Mucosa of rectum (tissue), 2 donors: ENCODE measurements around the gene DNAJB4.

Experiments used
- H3K27ac ChIP-seq, 2 donors: one replicate each; pipeline ENCODE4 v1.7.0; 2013; ENCODE audit warnings: inconsistent platforms in 2 of 2, low read depth in 2 of 2, low read length in 2 of 2
- H3K27me3 ChIP-seq, 2 donors: one replicate each; pipeline ENCODE4 v1.7.0; 2013; ENCODE audit warnings: low read length in 2 of 2; ENCODE audit not compliant: control insufficient read depth in 2 of 2, insufficient read depth in 2 of 2
- H3K36me3 ChIP-seq, 2 donors: one replicate each; pipeline ENCODE4 v1.7.0; 2013; ENCODE audit warnings: low read length in 2 of 2; ENCODE audit not compliant: control insufficient read depth in 2 of 2, insufficient read depth in 2 of 2
- H3K4me1 ChIP-seq, 2 donors: one replicate each; pipeline ENCODE4 v1.7.0; 2013; ENCODE audit warnings: low read length in 2 of 2, mild to moderate bottlenecking in 1 of 2; ENCODE audit not compliant: control insufficient read depth in 2 of 2, insufficient read depth in 2 of 2
- H3K4me3 ChIP-seq, 2 donors: one replicate each; pipeline ENCODE4 v1.7.0; 2013; ENCODE audit warnings: low read length in 2 of 2
- H3K9ac ChIP-seq, 2 donors: one replicate each; pipeline ENCODE4 v1.7.0; 2013; ENCODE audit warnings: low read length in 2 of 2, low read depth in 1 of 2, mild to moderate bottlenecking in 1 of 2
- H3K9me3 ChIP-seq, 2 donors: one replicate each; pipeline ENCODE4 v1.7.0; 2013; ENCODE audit warnings: low read length in 2 of 2; ENCODE audit not compliant: control insufficient read depth in 2 of 2
- donor health status: healthy.
- donor health status: Normal muscosa, but diverticular disease.

Gene DNAJB4

GRCh38 chr1:78045926-78046778, 41.4 kb downstream of the DNAJB4 start, which contains the start of gene GIPC2:
Gene GIPC2, plus strand, starts transcription at chr1:78045966. Its CDS starts 129 bp downstream, at chr1:78046095.
- H3K27me3 ChIP-seq, result peaks cover 0 to 4% of the 10 kb centered on the region in 2 donors
- peak within 1 kb of the TSS; percentile 85 to 88 for H3K4me3 ChIP-seq
- no peaks in the 10 kb centered on the region for H3K36me3 ChIP-seq
- peaks cover 3 to 11% of the 10 kb centered on the region in 2 donors for H3K4me1 ChIP-seq
- H3K9ac ChIP-seq, result peak within 1 kb of the TSS; percentile 79 to 90
- peak within 1 kb of the TSS; percentile 84 to 88 for H3K27ac ChIP-seq
- H3K9me3 ChIP-seq, result no peaks in the 10 kb centered on the region

GRCh38 chr1:78047106-78047505, 42.4 kb downstream of the DNAJB4 start:
- Histone ChIP-seq H3K9me3 (no peaks in the 10 kb centered on the region), H3K27me3 (peaks cover 0 to 4% of the 10 kb centered on the region in 2 donors), H3K9ac (peak overlapping the region; percentile 43 to 90), H3K36me3 (no peaks in the 10 kb centered on the region), H3K4me1 (peaks cover 3 to 11% of the 10 kb centered on the region in 2 donors), H3K27ac (peak overlapping the region; percentile 84 to 88), H3K4me3 (peak overlapping the region; percentile 85 to 88)

GRCh38 chr1:78047631-78048030, 42.9 kb downstream of the DNAJB4 start:
- H3K9ac ChIP-seq, result peak overlapping the region in 1 of 2 donors; percentile 0
- peaks cover 0 to 4% of the 10 kb centered on the region in 2 donors for H3K27me3 ChIP-seq
- peak overlapping the region in 1 of 2 donors; percentile 7 for H3K27ac ChIP-seq
- peak overlapping the region; percentile 85 to 88 for H3K4me3 ChIP-seq
- no peaks in the 10 kb centered on the region for H3K36me3 ChIP-seq
- peaks cover 3 to 11% of the 10 kb centered on the region in 2 donors for H3K4me1 ChIP-seq
- no peaks in the 10 kb centered on the region for H3K9me3 ChIP-seq

DNA sequence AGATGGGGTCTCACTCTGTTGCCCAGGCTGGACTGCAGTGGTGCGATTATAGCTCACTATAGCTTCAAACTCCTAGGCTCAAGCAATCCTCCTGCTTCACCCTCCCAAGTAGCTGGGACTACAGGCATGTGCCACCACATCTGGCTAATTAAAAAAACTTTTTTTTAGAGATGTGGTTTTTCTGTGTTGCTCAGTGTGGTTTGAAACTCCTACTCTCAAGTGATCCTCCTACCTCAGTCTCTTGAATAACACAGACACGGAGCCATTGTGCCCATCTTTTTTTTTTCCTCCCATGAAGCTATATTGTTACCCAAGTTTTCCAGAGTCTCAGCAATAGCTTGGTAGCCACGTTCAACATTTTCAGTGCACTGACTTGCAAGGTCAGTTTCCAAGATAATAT, 43.7 kb downstream of the DNAJB4 start:
- H3K27ac ChIP-seq, result no peak overlapping the region
- no peaks in the 10 kb centered on the region for H3K36me3 ChIP-seq
- peaks cover 3 to 11% of the 10 kb centered on the region in 2 donors for H3K4me1 ChIP-seq
- H3K4me3 ChIP-seq, result no peak overlapping the region
- peaks cover 0 to 4% of the 10 kb centered on the region in 2 donors for H3K27me3 ChIP-seq
- H3K9ac ChIP-seq, result no peak overlapping the region
- no peaks in the 10 kb centered on the region for H3K9me3 ChIP-seq

GRCh38 chr1:78049396-78049795, 44.7 kb downstream of the DNAJB4 start:
- Histone ChIP-seq H3K36me3 (no peaks in the 10 kb centered on the region), H3K9ac (no peak overlapping the region), H3K4me3 (no peak overlapping the region), H3K27me3 (peaks cover 0 to 4% of the 10 kb centered on the region in 2 donors), H3K27ac (no peak overlapping the region), H3K4me1 (peaks cover 3 to 11% of the 10 kb centered on the region in 2 donors), H3K9me3 (no peaks in the 10 kb centered on the region)

- Histone ChIP-seq H3K9me3 (no peaks in the 10 kb centered on the region), H3K4me1 (peaks cover 0 to 5% of the 10 kb centered on the region in 2 donors), H3K36me3 (no peaks in the 10 kb centered on the region), H3K27me3 (peaks cover 0 to 4% of the 10 kb centered on the region in 2 donors), H3K4me3 (no peak overlapping the region), H3K9ac (no peak overlapping the region), H3K27ac (no peak overlapping the region)
Observed at GRCh38 chr1:78051005-78051404, 46.3 kb downstream of the DNAJB4 start.

GRCh38 chr1:78052685-78053405, 48.1 kb downstream of the DNAJB4 start:
- Histone ChIP-seq H3K4me3 (no peak overlapping the region), H3K36me3 (no peaks in the 10 kb centered on the region), H3K27ac (no peak overlapping the region), H3K4me1 (no peaks in the 10 kb centered on the region), H3K27me3 (no peaks in the 10 kb centered on the region), H3K9ac (no peak overlapping the region), H3K9me3 (no peaks in the 10 kb centered on the region)

- H3K4me3 ChIP-seq, result no peak overlapping the region
- H3K36me3 ChIP-seq, result no peaks in the 10 kb centered on the region
- no peaks in the 10 kb centered on the region for H3K27me3 ChIP-seq
- no peaks in the 10 kb centered on the region for H3K9me3 ChIP-seq
- no peaks in the 10 kb centered on the region for H3K4me1 ChIP-seq
- no peak overlapping the region for H3K9ac ChIP-seq
- no peak overlapping the region for H3K27ac ChIP-seq
Observed at GRCh38 chr1:78053498-78053897, 48.8 kb downstream of the DNAJB4 start.

DNA sequence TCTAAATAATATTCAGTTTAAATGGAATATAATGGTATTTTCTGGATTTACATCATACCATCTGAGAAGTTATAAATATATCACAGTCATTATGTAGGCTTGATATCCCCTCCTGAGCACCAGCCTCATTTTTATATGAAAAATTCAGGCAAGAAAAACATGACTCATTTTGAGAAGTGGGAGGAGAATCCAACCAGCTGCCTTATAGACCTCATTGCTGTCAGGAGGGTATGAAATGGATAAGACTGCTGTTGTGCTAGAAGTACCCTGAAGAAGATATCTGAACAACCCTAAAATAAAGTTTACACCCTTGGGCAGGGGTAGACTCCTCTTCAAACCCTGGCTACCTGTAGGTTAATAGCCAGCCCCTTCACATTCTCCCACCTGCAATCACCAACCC, 49.8 kb downstream of the DNAJB4 start:
- no peak overlapping the region for H3K4me3 ChIP-seq
- H3K9ac ChIP-seq, result no peak overlapping the region
- H3K36me3 ChIP-seq, result no peaks in the 10 kb centered on the region
- no peak overlapping the region for H3K27ac ChIP-seq
- no peaks in the 10 kb centered on the region for H3K9me3 ChIP-seq
- H3K27me3 ChIP-seq, result no peaks in the 10 kb centered on the region
- no peaks in the 10 kb centered on the region for H3K4me1 ChIP-seq

DNA sequence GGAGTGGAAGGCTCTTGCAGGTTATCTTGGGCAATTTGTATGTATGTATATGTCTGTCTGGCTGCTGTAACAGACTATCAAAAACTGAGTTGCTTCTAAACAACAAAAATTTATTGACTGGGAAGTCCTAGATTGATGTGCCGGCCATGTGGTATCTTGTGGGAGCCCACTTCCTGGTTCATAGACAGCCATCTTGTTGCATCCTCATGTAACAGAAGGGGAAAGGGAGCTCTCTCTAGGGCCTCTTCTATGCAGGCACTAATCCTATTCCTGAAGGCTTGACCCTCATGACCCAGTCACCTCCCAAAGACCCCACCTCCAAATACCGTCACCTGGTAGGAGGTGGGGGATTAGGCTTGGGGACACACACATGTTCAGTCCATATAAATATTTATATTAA, 50.2 kb downstream of the DNAJB4 start:
- H3K27ac ChIP-seq, result no peak overlapping the region
- no peaks in the 10 kb centered on the region for H3K9me3 ChIP-seq
- H3K4me3 ChIP-seq, result no peak overlapping the region
- H3K36me3 ChIP-seq, result no peaks in the 10 kb centered on the region
- H3K9ac ChIP-seq, result no peak overlapping the region
- no peaks in the 10 kb centered on the region for H3K27me3 ChIP-seq
- no peaks in the 10 kb centered on the region for H3K4me1 ChIP-seq
